HTERT RPE-1 (cell line): ENCODE measurements around the gene ACCSL.

ENCODE experiments used
- in situ Hi-C: fragments of 300-500 bp; cut with MboI; formaldehyde crosslinking; loops from 4 replicates; pipeline ENCODE4 v1.14.3; 2020; ENCODE audit warnings: low sequenced_read_pairs

ACCSL gene

DNA sequence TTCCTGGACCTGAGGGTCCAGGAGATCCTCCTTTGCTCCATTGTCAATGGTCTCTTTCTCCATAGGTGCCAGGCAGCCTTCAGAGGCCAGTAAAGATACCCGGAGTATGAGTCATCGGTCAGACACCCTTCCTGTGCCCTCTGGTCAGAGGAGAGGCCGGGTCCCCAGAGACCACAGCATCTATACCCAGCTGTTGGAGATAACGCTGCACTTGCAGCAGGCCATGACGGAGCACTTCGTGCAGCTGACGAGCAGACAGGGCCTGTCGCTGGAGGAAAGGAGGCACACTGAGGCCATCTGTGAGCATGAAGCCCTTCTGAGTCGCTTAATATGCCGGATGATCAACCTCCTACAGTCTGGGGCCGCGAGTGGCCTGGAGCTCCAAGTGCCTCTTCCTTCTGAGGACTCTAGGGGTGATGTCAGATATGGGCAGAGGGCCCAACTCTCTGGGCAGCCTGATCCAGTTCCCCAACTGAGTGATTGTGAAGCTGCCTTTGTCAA is at the start of gene ACCSL:
Gene ACCSL, plus strand, starts transcription at position 51 of the 501 bp plus-strand sequence. Its CDS starts 56 bp downstream, at position 107.
- in situ Hi-C loops: no loop called here

DNA sequence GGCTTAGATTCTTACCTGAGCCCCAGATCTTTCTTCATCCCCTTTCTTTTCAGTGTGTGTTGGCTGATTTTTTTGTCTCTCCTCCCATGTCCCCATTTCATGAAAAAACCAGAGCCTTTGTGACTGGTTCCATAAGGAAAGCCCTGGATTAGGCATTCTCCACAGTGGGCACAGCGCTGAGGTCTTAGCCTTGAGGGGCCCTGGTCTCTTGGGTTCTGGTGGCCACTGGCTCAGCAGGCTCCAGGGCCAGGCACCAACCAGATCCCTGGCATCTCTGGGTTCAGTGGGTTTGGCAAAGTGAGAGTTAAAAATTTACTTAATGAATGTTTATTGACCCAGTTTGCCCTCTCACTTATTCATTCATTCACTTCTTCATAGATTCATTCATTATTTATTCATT is 49.5 kb upstream of the ACCSL start:
- in situ Hi-C loops: no loop called here

DNA sequence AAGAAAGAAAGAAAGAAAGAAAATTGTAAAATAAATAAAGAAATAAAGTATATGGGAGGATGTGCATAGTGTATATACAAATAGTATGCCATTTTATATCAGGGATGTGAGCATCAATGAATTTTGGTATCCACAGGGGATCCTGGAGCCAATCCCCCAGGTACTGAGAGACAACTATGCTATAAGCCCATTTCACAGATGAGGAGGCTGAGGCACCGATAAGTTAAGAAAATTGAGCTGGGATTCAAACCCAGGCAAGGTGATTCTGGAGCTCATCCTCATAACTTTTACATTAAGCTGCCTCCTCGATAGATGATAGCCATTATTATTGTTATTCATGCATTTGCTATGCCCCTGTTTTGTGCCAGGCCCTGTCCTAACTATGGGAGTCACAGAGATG is 47.0 kb upstream of the ACCSL start:
- in situ Hi-C loops: no loop called here

DNA sequence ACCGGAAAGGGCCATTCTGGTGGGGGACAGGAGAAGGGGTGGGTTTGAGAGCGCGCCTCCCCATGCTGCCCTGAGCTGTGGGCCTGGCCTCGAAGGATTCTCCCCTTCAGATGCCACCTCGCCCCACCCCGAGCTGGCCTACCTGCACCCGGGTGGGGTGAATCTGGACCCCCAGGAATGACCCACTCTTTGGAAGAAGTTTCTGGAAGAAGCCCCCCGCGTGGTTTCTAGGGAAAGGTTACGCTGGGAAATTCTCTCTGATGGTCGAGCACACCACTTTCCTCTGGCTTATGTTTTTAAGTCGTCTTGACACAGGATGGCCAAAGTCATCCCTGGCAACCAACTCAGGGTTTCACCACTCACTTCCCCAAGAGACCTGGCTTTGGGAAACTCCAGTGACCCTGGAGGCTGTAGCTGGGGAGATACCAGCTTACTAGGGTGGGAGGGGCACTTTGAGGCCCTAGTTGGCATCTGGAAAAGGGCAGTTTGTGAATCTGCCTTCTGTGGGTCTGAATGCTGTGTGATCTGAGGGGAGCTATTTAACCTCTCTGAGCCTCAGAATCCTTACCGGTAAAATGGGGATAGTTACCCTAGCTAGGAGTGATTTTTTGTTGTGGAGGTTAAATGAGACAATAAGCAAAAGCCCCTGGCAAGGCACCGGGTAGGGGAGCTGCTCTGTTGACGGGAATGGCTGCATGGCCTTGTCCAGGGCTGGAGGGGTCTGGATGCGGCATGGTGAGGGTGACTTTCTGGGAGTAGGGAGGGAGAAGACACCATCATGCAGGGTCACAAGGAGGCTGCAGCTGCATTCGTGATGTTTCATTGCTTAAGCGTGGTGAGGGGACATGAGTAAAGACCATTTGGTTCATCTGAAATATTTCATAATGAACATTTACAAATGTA is 45.3 kb upstream of the ACCSL start:
- in situ Hi-C loops: no loop called here

DNA sequence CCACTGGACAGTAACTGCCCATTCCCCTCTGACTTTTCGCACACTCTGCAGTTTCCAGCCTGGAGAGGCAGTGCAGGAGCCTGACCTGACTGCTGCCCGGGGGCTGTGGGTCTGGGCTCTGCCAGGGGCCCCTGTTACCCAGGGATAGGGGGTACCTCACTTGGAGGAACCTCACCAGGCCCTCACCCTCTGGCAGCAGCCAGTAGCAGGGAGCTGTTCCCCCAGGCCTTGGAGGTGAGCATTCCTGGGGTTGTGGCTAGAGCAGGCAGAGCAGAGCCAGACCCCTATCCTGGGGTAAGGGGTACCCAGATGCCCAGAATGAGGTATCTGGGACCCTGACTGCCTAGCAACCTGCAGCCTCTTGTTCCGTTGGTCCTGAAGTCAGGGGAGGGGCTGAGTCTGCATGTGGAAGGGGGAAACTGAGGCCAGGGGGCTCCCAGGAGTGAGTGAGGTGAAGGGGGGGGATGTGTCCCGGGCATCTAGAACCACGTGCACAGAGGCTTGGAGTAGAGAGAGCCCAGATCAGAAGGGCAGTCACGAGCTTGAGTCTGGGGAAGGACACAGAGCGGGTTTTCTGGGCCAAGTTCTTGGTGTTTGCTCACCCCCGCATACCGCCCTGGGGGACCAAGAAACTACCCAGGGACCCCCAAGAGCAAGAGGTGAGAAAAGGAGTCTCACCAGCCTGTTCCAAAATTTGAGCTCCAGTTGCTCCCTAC is 43.9 kb upstream of the ACCSL start:
- in situ Hi-C loops: no loop called here

DNA sequence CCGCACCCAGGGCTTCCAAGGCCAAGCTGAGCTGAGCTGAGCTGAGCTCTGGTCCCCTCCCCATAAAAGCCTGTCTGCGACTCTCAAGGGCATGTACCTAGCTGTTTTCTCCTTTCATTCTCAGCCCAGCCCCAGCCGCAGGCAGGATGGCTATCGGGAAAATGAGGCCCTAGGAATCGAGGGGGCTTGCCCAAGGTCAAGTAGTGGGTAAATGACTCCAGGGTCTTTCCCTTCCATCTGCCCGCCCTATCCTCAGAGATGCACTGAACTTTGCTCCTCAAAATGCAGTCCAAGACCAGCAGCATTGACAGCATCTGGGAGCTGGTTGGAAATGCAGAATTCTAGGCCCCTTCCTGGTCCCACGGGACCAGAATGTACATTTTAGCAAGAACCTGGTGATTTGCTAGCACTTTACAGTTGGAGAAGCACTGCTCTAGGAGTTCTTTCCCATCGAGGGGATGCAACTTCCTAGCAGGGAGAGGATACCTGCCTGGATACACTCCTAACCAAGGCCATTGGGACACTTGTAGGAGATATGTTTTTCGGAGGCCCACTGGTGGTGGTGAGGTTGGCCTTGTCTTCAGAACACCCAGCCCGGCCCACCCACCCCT is 43.2 kb upstream of the ACCSL start:
- in situ Hi-C loops: no loop called here

DNA sequence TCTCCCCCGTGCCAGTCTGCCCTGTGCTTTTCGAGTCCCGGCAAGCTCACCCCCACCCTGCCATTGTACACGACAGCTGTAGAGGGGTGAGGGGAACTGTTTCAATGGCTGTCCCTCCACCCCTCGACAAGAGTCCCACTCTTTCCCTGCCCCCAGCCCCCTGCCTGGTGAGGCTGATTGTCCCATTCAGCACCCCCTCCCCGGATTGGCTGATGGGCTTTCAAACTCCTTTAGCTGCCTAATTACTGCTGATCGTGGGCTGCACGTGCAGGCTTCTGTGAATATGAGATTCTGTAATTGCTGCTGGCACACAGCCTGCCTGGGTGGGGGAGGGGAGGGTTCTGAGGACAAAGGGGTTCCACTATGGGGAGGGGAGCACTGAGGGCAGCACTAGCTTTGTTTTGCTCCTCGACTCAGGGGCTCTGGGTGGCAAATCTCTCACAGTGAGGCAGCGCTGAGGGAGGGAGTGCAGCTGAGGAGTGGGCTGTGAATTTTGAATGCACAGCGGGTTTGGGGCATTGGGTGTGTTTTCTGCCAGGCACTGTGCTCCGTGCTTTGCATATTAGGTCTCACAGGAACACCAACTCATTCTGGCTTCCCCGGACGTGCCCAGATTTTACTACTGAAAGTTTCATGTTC is 42.6 kb upstream of the ACCSL start:
- in situ Hi-C loops: no loop called here

DNA sequence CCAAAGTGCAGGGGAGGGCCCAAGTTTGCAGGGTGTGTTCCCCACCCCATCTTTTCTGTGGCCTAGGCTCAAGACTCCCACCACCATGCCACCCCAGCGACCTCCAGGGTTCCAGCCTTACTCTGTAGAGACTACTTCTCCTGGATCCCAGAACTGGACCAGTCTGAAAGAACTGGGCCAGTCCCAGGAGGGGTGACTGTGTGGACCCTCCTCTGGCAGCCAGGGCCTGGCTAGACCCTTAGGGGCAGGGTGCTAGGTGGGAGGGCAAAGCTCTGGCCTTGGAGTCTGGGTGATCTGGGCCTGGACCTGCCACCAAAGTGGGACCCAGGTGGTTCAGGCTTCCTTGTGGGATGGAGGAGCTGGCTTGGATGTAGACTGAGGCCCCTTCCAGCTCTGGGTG is 41.8 kb upstream of the ACCSL start:
- in situ Hi-C loops: no loop called here

DNA sequence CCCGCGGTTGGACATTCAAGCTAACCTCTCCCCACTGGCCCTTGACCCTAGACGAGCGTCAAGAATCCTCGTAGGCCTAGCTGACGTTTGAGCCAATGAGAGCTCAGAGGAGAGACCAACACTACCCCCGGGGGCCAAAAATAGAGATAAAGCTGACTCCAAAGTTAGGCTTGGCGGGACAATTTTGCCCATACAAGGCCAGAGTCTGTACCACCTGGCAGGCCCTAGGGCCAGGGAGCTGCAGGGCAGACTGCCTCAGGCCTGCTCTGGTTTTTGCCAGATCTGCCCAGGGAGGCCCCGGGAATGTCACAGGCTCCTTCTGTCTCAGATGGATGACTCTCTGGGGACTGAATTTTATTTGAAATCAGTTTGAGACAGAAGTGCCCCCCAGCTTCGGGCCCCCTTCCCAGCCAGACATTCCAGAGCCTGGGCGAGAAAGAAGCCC is 40.8 kb upstream of the ACCSL start:
- in situ Hi-C loops: no loop called here

DNA sequence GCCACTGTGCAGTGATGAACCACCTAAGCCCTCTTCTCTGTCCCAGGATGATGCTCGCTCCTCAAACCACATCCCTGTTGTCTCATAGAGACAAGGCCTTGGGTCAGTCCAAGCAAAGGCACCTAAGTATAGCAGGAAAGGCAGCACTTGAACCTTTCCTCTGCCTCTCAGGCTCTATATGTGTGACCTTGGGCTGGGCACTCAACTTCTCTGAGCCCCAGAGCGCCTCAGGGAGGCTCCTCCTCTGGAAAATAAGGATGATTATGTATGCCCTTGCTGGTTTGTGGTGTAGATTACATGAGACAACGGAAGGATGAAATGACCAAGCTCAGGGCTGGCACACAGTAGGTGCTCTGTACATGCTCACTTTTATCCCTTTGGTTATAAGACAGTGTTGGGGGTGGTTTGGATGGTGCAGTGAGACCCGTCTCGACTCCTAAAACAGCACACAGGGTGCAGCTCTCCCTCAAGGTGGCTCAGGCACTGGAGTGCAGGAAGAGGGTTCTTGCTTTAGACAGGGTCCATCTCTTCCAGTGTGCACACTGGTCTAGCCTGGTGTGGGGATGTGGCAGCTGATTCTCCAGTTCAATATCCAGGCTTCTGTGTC is 40.2 kb upstream of the ACCSL start:
- in situ Hi-C loops: no loop called here

DNA sequence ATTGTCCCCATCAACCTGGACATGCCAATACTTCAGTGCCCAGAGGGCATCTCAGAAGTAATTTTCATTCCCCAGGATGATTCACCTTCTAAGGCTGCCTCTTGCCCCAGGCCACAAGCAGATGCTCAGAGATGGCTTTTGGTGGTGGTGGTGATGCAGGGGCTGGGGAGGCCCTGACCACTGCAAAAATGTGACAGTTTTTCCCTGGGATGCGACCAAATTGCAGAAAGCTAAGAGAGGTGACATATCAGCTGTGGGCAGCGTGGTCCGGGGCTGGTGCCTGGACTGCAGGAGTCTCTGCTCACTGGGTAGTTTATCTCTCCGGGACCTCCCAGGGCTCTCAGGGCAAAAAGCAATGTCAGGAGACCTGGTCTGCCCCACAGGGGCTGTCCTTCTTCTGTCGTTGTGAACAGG is 39.7 kb upstream of the ACCSL start:
- in situ Hi-C loops: no loop called here

DNA sequence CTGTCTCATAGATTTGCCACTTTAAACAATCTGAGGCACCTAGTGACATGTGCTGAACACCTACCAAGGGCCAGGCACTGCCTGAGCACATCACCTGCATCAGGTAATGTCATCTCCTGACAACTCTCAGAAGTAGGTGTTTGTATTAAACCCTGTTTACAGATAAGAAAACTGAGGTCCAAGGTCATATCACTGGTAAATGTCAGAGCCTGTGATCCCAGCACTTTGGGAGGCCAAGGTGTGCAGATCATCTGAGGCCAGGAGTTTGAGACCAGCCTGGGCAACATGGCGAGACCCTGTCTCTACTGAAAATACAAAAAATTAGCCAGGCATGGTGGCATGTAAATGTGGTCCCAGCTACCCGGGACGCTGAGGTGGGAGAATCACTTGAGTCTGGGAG is 39.1 kb upstream of the ACCSL start:
- in situ Hi-C loops: no loop called here

DNA sequence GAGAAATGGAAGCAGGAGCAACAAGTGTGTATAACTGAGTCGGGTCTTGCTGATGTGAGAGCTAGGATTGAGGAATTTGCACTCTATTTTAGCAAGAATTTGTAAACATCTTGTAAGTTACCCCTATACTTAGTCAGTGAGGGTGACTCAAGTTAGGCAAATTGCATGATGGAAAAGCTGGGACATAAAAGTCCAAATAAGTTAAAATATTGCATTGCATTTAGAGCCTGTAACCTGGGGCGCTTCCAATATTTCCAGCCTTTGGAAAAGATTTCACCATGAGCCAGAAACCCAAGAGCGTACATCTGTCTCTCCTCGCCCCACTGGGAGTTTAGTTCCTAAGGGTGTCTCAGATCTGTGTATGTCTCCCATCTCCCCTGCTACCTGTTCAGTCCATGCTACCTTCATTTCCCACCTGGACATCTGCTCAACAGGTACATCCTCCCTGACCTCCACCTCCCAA is 37.0 kb upstream of the ACCSL start:
- in situ Hi-C loops: no loop called here

DNA sequence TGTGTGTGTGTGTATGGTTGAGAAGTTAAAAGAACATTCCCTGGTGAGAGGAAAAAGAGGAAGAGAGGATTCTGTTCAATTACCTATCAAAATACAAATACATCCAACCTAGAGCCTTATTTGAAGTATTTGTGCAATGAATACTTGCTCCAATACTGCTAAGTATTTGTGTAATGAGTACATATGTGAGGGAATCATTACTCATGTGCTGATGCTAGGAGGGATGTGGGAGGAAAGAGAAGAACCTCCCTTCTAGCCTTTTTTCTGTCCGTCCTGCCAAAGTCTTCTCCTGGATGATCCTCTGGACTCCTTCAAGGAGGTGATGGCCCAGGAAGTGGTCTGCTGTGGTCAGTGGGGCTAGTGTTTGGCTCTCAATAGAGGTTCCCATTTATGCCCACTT is 36.0 kb upstream of the ACCSL start:
- in situ Hi-C loops: no loop called here

DNA sequence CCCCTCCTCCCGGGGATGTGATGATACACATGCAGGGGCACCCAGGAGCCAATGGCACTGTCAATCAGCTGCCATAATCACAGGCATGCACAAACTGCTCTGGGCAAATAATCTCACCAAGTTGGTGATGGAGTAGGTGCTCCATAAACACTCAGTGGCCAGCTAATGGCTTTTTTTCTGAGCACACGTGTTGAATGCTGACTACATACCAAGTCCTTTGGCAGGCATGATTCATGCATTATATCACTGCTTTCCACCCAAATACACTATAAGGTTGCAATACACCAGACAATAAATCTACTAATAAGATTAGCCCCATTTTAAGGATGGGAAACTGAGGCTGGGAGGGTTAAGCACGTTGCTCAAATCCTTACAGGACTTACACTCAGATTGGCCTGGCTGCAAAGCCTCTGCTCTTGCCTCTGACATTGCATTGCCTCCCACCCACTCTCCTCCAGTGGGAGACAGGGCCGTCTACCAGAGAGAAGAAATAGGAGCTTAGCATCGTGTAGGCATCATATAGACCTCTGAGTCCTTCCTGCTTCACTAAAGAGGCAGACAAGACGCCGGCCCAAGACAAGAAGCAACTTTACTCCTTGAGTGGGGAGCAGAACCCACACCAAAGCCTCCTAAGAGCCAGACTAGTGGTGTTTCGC is 32.7 kb upstream of the ACCSL start:
- in situ Hi-C loops: no loop called here

DNA sequence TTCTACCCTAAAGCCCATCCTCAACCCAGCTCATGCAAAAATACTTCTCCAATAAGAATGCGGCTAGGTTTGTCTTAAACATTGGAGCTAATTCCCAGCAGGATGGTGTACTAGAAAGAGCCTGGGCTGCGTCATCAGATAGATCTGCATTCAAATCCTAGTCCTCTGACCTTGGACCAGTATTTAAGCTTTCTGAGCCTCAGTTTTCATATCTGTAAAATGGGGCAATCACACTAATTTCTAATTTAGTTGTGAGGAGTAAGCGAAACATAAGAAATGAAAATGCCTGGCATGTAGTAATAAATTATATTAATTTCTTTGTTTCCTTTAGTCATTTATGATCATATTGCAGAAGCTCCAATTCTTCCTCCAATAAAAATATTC is 32.2 kb upstream of the ACCSL start:
- in situ Hi-C loops: no loop called here

DNA sequence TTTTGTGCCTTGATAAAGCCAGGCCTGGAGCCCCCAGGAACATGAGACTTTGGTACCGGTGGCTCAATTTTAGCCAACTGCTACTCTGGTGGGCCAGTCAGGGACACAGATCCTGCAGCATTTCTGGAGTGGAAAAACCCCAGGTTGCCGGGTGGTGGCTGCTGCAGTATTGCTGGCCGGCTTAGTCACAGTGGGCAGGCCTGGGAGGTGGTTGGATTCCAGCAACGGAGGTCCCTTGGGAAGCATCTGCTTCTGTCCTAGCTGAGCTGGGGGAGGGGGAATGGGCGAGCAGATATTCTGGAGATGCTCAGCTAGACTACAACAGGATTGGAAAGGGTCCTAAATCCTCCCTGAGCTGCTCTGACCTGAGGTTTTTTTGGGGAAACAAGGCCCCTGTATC is 31.6 kb upstream of the ACCSL start:
- in situ Hi-C loops: no loop called here

DNA sequence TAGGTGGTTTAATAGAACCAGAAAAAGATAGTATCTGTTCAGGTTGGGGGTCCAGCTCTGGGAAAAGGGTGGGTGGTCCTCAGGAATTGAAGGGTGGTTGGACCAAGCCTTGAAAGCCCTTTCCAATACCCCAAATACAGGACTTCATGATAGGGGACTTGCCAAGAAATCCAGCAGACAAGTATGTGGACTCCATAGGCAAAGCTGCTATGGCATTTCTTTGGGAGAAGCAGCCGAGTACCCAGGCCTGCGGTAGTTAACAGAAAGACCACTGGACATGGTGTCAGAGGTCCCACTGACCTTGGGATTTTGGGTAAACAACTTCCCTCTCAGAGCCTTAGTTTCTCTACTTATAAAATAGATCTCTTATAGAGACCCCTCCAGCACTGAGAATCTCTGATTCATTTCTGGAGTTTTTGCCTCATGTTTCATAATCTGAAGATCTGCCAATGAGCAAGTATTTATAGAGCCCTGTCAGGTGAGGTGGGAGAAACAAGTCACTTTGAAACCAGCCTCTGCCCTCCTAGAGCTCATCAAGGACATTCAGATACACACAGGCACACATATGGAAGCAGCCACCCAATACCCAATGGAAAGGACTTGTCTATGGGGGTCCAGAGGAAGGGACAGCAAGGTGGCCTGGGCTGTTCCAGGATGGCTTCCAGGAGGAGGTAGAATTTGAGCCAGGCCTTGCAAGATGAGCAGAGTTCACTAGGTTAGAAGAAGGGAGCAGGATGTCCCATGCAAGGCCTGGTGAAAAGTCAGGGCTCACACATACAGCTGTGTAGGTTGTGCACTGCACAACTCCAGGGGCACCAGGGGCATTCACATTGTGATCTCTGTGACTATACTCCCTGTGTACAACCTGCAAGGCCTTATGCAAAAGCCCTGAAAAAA is 31.0 kb upstream of the ACCSL start:
- in situ Hi-C loops: no loop called here
